AG10803 (cell line): Measurements from ENCODE around the gene KLF6.

Source experiments
- DNase-seq: peaks from one replicate; pipeline ENCODE4 v3.0.0; 2010; ENCODE audit warnings: low read depth
- H3K4me3 ChIP-seq: 2 replicates; pipeline ENCODE4 v1.5.1; 2011; ENCODE audit warnings: mild to moderate bottlenecking, low read length, control low read depth
- TF ChIP-seq, protein P1 (sequence below): conservative IDR thresholded peaks from 2 replicates; pipeline ENCODE4 v1.5.1; 2011; ENCODE audit warnings: mild to moderate bottlenecking, low read length, control low read depth, inconsistent platforms

KLF6 gene

DNA sequence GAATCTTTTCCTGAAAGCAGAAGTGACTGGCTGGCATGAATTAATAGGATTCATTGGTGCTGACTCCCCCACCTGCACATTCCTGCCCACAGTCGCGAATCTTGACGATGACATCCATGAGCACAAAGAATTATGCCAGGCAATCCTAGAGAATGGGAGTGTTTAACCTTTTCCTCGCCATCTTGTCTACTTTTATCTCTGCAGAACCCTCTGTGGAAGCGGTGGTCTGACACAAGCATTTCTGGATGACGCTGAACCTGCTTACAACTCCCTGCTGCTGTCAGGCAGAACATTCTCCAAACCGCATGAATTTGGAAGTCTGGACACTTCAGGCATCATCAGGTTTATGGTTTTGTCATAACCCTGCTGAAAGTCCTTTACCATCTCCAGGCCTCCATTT lies 36.5 kb downstream of the KLF6 start:
- no peak overlapping the region for H3K4me3 ChIP-seq
- TF ChIP-seq, protein P1, sequence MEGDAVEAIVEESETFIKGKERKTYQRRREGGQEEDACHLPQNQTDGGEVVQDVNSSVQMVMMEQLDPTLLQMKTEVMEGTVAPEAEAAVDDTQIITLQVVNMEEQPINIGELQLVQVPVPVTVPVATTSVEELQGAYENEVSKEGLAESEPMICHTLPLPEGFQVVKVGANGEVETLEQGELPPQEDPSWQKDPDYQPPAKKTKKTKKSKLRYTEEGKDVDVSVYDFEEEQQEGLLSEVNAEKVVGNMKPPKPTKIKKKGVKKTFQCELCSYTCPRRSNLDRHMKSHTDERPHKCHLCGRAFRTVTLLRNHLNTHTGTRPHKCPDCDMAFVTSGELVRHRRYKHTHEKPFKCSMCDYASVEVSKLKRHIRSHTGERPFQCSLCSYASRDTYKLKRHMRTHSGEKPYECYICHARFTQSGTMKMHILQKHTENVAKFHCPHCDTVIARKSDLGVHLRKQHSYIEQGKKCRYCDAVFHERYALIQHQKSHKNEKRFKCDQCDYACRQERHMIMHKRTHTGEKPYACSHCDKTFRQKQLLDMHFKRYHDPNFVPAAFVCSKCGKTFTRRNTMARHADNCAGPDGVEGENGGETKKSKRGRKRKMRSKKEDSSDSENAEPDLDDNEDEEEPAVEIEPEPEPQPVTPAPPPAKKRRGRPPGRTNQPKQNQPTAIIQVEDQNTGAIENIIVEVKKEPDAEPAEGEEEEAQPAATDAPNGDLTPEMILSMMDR: no peak
- no peak for DNase-seq

DNA sequence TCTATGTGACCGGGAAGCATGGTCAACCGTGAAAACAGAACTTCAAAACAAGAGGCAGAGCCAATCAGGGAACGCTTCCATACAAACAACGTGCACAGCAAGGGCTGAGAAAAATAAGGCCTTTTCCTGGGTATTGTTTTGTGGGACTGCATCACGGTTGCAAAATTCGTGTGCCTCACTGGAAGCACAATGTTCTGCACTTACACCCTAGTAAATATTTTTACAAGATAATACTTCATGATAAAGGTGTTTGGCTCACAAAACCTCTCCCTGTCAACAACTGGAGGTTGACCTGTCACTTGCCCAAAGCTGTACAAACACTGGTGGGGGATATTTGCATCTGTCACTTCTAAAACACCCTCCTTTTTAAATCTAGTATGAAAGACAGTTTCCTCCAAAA lies 37.0 kb downstream of the KLF6 start:
- no peak overlapping the region for H3K4me3 ChIP-seq
- no peak for DNase-seq
- TF ChIP-seq, protein P1: no peak

DNA sequence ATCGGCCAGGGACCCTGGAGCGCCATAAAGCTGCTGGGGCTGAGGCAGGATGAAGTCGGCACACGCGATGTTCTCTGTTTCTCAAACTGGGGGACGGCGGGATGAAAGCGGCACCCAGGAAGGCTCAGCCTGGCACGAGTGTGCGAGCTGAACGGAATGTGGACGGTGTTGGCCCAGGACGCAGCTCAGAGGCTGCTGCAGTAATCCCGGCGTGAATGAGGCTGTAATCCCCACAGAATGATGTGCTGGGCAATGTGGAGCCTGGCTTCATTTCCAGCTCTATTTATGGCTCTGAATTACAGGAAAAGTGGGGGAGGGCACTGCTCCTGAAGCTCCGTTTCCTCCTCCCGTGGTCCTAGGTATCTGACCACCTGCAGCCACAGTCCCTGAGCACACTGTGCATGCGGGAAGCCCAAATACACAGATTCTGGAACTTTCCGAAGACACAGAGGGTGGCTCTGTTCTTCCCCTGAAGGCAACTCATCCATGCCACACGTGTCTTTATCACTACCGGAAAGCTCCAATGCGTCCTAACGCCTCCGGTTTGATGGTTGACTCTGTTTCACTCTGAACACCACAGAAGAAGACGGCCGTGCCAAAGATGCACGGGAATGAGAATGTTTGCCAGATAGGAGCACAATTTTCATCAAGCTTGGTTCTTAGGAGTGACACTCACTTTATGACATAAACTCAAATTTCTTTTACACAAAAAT lies 37.6 kb downstream of the KLF6 start:
- no peak for DNase-seq
- TF ChIP-seq, protein P1: no peak
- no peak overlapping the region for H3K4me3 ChIP-seq

GRCh38 chr10:3746634-3747033 lies 38.4 kb downstream of the KLF6 start:
- DNase-seq: no peak
- TF ChIP-seq, protein P1: no peak
- H3K4me3 ChIP-seq: no peak overlapping the region

DNA sequence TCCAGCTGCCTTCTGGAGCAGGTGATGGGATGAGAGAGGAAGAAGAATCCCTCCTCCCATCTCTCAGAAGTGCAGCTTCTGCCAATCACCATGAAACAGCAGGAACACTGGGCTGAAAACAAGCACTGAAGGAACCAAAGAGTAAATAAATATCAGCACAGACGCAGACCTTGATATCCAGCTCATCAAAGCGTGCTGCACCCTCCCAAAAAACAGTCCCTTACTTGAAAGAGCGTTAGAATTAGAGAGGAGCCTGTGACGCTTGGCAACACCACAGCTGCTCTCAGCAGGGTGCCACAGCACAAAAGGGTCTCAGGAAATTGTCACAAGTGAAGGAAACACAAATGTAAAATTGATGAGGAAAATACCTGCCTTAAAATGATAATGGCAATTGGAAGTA lies 39.5 kb downstream of the KLF6 start:
- no peak for DNase-seq
- no peak overlapping the region for H3K4me3 ChIP-seq
- TF ChIP-seq, protein P1: no peak

GRCh38 chr10:3741688-3742461 lies 43.1 kb downstream of the KLF6 start:
- peak; percentile 91 for DNase-seq
- TF ChIP-seq, protein P1: no peak
- H3K4me3 ChIP-seq: peak overlapping the region; percentile 15
